ENCODE data around the gene RHOXF1.
A peak's percentile ranks its signal among the peaks of the same experiment; 100 is the strongest.
"Not testable (repeated sequence)": the region's sequence is repeated elsewhere in the genome, so short reads cannot be mapped to it uniquely, and the experiment has no call there.

The RHOXF1 gene

GRCh38 chrX:120085553-120086185, 30.0 kb downstream of the RHOXF1 start:
- peak; percentile 82 for FAIRE-seq

GRCh38 chrX:120077590-120077989, 38.1 kb downstream of the RHOXF1 start, which contains the start of gene RHOXF2B:
TSS of gene RHOXF2B (minus strand) at chrX:120077690. CDS start at chrX:120077552, 138 bp downstream.
- not testable (repeated sequence) for FAIRE-seq

- not testable (repeated sequence) for FAIRE-seq
These were observed 49.5 kb downstream of the RHOXF1 start for GRCh38 chrX:120066169-120066568.

Data from G401.6 (cell line).